Anterior cingulate cortex (tissue), 58 donors: Measurements from ENCODE around the gene CPA4.

Experiments
- DNase-seq, 58 donors: peaks; one replicate each; lab custom pipeline; 2025; lab: John Stamatoyannopoulos, UW

The CPA4 gene

DNA sequence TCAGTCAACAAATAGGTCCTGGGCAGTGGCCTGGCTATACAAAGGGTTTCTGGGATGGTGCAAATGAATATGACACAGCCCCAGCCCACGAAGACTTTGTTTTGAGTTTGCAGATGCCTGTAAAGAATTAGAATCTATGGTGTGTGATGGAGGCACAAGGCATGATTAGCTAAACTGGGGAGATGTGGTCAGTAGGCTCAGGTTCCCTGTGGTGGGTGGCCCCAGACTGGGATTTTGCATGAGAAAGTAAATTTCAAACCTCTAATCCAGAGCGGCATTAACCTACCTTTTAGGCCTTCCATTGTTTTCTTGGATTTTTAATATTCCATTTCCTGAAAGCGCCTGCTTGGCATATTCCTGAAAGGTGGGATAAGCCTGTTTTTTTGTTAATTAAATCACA, 45.3 kb downstream of the CPA4 start:
- no peak for DNase-seq

DNA sequence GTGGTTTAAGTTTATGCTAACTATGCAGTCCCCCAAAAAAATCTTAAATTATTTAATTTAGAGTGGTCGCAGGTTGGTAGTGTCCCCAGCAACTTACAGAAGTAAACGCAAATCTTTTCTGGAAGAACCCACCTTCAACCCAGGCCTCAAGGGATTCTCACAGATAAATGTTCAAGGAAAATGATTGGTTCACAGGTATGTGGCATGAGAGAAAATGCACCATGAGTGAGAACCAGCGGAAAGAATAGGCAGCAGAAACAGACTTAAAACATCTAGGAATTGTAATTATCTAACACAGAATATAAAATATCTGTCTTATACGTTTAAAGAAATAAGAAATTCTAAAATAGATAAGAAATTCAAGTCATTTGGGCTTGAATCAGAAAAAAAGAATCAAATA, 48.9 kb downstream of the CPA4 start:
- DNase-seq, result no peak

DNA sequence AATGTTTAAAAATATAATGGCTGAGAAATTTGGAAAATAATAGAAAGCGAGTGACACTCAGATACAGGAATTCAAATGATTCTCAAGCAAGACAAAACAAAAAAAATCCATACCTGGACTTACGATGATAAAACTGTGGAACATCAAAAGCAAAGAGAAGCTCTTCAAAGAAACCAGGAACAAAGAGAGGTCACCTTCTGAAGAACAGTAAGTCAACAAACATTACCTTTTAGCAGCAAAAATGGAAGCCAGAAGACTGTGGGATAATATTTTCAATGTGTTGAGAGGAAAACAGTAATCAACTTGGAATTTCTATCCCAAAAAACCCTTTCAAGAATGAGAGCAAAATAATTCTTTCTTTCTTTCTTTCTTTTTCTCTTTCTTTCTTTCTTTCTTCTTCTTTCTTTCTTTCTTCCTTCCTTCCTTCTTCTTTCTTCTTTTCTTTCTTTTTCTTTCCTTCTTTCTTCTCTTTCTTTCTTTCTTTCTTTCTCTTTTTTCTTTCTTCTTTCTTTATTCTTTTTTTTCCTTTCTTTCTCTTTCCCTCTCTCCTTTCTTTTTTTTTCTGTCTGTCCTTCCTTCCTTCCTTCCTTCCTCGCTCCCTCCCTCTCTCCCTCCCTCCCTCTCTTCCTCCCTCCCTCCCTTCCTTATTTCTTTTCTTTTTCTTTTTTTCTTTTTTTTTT, 49.9 kb downstream of the CPA4 start:
- no peak for DNase-seq

DNA sequence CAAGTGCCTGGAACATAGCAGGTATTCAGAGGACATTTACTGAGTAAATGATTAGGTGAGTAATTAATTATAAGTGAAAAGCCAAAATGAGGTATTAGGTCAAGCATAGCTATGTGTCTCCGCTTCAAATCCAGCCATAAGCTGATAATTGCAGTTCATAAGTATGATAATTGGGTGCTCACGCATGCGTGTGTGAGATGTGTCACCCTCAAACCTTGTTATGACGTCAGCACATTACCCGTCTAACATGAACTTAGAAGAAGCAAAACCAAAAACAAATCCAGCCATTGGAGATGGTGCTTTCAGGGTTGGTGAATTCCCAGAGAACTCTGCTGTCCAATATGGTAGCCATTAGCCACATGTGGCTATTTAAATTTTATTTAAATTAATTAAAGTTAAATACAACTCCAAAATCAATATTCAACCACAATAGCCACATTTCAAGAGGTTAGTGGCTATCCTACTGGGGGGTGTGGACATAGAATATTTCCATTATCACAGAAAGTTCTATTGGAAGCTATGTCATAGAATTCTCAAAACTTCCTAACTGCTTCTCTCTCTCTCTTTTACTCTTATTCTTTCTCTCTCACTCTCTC, 51.4 kb downstream of the CPA4 start, which contains the start of gene CPA5:
Gene CPA5 (plus strand): TSS at position 546 of the 596 bp plus-strand sequence. CDS start 1,670 bp downstream, outside the sequence.
- no peak for DNase-seq

DNA sequence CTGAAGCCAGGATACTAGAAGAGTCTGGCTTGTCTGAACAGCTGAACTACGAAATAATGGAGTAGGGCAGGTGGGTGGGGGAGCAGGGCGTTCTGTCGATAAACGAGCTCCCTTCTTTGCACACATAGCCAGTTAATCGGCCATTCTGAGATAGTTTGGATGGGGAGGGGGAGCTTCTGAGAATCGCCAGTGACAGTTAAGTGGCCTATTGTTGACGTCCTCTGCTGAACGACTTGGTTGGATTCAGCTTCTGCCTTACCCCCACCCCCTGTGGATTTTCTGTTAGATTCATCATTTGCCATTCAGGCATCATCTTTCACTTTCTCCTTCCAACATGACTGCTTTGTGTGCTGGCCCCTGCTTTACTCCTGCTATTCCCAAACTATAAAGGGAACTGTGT, 52.2 kb downstream of the CPA4 start:
- no peak for DNase-seq

DNA sequence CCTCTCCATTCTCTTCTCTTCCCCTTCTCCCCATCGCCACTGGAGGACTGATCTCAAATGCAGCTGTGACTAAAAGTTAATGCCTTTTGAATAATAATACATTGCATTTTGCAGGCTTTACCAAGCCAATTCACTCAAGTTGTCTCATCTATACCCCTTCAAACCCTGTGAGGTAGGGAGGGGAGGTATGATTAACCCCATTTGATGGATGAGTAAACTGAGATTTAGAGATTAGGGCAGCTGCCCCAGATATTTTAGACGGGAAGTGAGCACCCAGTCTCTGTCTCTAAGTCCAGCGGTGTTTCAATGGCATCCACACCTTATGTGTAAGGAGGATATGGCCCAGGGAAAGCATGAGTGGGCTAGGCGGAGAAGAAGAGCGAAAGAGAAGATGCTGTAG, 52.8 kb downstream of the CPA4 start:
- no peak for DNase-seq

DNA sequence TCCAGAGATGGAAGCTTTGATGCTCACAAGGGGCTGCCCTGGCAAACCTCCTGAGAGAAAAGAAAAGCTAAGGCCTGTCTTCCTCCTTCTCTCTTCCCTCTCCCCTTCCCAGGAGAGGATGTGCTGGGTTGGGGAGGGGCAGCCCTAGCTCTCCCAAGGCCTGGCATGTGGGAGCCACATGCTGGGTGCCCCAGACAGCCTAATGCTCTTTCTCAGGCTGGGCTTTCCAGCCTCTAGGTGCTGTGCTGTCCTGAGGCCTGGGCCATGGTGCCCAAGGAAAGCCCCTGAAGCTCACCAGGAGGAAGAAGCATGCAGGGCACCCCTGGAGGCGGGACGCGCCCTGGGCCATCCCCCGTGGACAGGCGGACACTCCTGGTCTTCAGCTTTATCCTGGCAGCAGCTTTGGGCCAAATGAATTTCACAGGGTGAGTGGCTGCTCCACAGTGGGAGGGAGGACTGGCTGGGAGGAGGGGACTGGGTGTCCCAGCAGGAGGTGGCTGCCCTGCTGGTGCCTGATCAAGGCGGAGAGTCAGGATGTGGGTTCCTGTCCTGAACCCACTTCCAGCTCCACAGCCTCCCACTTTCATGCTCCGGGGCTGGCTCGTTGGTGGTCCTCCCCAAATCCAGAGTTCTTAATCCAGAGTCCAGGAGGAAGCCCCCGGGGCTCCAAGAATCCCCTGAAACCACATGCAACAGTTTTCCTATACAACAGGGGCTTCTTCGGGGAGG, 53.4 kb downstream of the CPA4 start:
- no peak for DNase-seq

DNA sequence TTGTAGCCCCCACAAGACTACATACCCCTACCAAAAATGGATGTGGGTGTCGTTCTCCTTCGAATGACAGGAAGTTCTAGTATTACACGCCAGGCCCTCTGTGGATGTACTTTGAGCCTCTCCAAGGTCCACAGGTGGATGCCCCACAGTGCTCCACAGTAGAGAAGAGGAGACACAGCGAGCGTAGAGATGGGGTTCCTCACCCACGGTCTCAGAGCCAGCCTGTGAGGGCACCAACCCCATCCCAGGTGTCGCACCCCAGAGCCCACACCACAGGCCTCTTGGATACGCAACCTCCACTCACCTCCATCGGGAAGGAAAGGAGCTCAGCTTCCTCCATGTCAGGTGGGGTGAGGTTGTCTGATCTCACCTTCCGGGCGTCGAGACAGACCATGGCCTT, 54.0 kb downstream of the CPA4 start:
- DNase-seq, result no peak

DNA sequence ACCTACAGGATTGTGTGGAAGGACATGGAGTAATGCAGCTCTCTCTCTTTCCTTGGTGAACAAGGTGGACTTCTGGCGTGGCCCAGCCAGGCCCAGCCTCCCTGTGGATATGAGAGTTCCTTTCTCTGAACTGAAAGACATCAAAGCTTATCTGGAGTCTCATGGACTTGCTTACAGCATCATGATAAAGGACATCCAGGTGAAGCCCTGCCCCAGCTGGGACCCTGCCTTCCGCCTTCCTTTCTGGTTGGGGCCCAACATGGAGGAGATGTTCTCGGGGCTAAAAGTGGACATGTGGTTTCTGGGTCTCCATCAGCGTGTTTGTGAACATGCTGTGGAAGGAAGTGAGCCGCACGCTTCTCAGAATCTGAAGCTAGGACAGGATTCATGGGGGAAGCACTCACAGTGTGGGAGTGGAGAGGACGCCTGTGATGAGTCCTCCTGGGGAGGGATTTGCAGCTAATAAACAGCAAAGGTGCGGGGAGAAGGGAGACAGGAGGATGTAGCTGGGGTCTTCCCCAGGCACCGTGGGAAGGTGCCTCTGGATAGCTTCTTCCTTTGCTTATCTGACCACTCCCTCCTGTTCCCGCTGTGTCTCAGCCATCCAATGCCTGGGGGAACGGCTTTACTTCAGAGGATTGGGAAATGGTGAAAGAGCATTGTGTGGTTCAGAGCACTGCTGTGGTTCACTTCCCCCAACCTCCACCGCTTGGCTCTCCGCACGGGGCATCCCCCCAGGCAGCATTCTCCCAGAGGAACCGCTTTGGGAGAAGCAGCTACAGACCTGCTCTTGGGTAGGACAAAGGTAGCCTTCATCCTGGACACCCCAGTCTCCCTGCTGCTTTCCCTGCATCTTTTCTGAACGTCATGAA, 57.2 kb downstream of the CPA4 start:
- no peak for DNase-seq

DNA sequence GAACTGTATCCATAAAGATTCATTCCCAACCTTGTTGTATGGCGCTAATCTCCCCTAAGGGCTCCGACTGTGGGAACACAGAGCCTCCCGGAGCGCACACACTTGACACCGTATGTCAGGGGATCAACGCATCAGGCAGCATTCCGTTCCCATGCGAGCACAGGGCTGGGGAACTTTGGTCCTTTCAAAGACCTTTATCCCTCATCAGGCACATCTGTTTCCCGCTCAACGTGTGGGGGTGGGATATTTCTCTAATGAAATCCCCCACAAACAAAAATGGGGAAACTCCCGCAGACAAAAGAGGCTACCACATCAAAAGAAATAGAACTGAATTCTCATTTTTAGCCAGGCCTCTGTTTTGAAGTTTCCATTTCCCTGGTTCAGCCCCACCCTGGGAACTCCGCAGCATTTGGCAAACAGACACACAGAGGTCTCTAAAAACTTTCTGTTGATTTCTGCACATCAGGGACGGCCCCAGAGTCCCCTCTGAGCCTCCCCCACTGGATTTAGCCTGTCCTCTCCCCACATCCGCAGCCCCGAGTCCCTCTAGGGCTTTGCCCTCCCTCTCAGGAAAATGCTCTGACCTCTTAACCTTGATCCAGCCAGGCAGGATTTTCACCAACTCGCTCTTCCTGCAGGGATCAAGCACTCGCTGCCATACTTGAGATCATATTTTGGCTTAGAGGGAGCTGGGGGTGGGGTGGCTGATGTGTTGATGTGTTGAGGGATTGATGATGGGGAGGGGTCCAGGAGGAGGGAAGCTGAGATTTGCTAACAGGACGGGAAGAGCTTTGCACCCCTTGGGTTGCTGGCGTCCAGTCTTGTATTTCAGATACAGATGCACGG, 58.2 kb downstream of the CPA4 start:
- DNase-seq, result no peak

DNA sequence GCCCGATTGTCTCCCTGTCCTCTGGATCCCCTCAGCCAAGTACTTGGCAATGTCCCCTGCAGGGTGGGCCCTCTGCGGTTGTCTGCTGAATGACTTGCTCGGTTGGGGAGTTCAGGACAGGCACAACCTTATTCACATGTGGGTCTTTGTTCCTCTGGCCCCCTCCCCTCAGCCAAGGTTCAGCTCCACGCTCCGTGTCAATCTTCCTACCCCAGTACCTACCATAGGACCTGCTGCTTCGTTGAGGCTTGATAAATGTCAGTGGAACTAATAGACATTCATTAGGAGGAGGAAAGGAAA, 58.8 kb downstream of the CPA4 start:
- DNase-seq, result no peak

DNA sequence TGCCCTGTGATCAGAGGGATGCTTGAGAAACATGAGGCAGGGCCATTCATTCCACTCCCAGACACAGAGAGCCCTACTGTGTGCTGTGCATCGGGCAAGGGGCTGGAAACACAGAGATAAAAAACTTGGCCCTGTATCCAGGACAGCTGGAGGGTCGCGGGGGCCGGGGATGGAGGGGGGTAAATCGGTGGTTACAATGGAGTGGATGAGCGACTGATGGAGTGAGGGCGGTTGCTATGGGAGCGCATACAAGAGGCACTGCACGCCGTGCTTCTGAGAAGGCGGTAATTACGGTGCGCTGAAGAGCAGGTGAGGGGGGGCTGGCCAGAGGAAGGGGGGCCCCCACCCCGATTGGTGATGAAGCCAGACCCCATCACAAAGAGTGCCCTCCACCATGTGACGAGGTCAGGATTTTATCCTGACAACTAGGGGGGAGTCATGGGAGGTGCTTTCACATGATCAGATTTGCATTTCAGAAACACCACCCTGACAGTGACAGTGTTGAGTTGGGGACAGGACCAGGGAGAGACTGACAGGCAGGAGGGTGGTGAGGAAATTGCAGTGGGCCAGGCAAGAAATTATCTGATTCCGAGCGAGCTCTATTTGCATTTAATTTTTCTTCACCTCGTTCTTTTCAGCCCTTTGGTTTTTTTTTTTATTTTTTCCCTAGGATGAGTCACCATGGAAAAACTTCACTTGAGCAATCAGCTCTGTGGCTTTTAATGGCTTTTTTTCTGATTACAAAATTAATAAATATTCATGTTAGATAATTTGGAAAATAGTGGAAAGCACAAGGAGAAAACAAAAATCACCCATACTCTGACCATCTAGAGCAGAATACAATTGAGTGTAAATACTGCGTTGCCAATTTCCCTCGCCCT, 59.5 kb downstream of the CPA4 start:
- peak in 16 of 58 donors; percentile 12 to 49 (median 22) for DNase-seq

DNA sequence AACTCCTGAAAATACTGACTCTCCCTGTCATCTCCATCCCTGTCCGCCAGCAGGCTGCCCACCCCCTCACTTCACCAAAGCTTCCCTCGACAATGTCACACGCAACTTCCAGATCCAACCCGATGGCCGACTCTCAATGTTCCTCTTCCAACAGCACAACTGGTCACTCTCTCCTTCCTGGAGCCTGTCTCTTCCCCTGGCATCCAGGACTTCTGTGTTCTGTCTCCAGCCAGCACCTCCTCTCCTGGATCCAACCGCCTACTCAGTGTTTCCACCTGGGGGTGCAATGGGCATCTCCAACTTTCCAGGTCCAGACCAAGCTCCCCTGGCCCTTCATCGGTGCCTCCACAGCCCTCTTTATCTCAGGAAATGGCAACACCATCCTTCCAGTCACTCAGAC, 60.2 kb downstream of the CPA4 start:
- DNase-seq, result no peak

DNA sequence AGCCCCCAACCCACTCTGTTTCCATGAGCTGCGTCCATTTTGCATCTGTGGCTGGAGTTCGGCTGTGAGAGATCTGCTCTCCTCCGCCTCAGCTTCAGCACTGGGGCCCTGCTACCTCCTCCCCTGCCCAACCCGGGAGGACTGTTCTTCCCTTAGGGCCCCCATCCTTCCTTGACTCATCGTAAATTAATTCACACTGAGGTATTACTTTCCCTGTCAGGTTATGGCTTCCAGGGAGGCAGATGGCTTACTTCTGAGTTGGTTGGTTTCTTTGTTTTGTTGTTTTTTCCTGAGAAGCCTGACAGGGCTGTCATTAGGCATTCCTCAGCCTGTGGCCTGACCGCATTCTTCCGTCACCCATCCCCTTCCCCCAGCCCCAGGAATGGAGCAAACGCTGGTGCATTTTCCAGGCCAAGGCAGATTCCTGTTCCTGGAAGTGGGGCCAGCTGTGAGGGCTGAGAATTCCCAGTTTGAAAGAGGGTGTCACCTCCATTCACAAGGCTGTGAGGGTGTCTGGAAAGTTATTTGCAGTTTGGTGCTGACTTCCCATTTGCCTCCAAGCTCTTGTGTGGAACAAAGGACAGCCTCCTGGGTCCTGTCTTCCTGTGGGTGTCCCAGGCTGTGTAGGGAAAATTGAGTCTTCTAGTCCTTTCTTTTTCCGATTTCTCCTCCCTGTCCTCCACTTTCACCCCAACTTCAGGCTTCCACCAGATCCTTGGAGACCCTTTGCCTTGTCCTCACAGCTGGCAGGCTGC, 63.3 kb downstream of the CPA4 start:
- DNase-seq, result no peak

DNA sequence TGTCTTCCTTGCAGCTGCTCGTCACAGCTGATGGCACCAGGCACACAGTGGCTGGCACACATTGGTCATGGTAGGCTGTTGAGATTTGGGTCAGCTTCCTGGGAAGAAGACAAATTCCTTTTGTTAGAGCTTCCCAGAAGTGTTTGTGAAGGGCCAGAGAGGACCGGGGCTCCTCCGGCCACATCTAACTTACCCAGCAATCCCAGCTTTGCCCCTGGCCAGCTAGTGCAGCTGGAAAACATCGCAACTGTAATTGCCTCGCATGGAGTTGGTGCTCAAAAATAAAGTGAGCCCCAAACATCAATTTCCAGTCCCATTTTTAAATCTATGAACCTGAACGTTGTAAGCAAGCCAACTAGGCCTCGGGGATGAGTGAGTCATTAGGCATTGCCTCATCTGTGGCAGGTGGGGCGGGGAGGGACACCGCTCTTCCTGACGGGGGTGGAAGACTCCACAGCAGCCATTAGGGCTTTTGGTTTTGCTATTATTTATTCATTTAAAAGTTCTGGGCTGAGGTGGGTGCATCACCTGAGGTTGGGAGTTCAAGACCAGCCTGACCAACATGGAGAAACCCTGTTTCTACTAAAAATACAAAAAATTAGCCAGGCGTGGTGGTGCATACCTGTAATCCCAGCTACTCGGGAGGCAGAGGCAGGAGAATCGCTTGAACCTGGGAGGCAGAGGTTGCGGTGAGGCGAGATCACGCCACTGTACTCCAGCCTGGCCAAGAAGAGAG, 64.1 kb downstream of the CPA4 start:
- peak in 14 of 58 donors; percentile 14 to 78 (median 41) for DNase-seq

DNA sequence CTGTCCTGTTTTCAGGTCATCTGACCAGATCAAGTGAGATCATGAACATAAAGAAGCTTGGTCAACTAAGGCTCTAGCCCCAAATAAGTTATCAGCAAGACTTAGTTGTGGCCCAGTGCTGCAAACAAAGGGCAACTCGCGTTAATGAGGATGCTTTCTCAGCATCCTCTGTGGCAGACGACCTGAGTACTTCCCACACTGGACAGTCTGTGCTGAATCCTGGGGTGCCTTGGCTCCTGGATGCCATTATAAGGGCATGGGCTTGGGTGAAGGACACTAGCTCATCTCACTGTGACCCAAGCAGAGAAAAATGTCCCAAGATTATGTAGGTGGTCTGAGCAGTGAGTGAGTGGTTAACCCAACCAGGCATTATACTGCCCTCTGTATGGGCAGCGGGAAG, 65.5 kb downstream of the CPA4 start:
- no peak for DNase-seq

DNA sequence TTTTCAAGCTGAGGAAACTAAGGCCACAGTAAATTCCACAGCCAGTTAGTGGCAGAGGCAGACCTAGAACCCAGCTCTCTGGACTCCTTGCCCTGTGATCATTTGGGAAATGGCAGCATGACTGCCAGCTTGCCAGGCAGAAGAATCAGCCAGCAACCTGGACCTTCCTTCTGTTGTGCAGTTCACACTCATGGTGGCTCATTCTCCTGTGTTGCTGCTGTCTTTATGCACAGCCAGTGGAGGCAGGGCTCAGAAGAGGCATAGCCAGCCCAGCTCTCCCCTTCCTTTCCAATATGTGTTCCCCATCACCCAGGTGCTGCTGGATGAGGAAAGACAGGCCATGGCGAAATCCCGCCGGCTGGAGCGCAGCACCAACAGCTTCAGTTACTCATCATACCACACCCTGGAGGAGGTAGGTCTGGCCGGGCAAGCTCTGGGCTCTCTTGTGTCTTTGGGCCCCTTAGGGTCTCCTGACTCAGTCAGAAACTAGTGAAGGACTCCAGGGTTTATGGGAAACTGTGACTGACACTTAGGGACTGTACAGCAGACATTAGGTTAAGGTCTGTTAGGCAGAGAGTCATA, 66.4 kb downstream of the CPA4 start:
- no peak for DNase-seq
